Karpas-422 (cell line): ENCODE results near the gene BRI3BP. TPM values are rescaled to one million over a fixed set of nuclear protein-coding genes. Genes with fewer than 3 reads are reported as not detected.
"Not testable (repeated sequence)": the region's sequence is repeated elsewhere in the genome, so short reads cannot be mapped to it uniquely, and the experiment has no call there.

ENCODE experiments used
- DNase-seq: peaks from one replicate; pipeline ENCODE4 v3.0.0-alpha.2; 2015
- H2AFZ ChIP-seq: fragments of 200-600 bp; sonication (generic); 2 replicates; pipeline ENCODE4 v1.6.1; 2014; ENCODE audit warnings: antibody characterized with exemption, low read length, mixed read lengths
- H3K27ac ChIP-seq: fragments of 200-600 bp; sonication (generic); 2 replicates; pipeline ENCODE4 v1.5.1; 2014; ENCODE audit warnings: mild to moderate bottlenecking, low read length, moderate library complexity
- H3K27me3 ChIP-seq: fragments of 200-600 bp; sonication (generic); 2 replicates; pipeline ENCODE4 v1.6.1; 2014; ENCODE audit warnings: low read length, mixed read lengths
- H3K36me3 ChIP-seq: fragments of 200-600 bp; sonication (generic); 2 replicates; pipeline ENCODE4 v1.6.1; 2014; ENCODE audit warnings: low read length, mixed read lengths; ENCODE audit not compliant: insufficient read depth
- H3K4me1 ChIP-seq: fragments of 200-600 bp; sonication (generic); 2 replicates; pipeline ENCODE4 v1.6.1; 2014; ENCODE audit warnings: mild to moderate bottlenecking, low read length, mixed read lengths
- H3K4me2 ChIP-seq: fragments of 200-600 bp; sonication (generic); 2 replicates; pipeline ENCODE4 v1.6.1; 2014; ENCODE audit warnings: low read length, low read depth, mild to moderate bottlenecking; ENCODE audit not compliant: poor library complexity, severe bottlenecking
- H3K4me3 ChIP-seq: fragments of 200-600 bp; sonication (generic); 2 replicates; pipeline ENCODE4 v1.5.1; 2014; ENCODE audit warnings: mild to moderate bottlenecking, antibody characterized with exemption, low read length, mixed read lengths
- H3K79me2 ChIP-seq: fragments of 200-600 bp; sonication (generic); 2 replicates; pipeline ENCODE4 v1.6.1; 2014; ENCODE audit warnings: mild to moderate bottlenecking, low read length, mixed read lengths
- H3K9ac ChIP-seq: fragments of 200-600 bp; sonication (generic); 2 replicates; pipeline ENCODE4 v1.6.0; 2014; ENCODE audit warnings: low read length
- H3K9me2 ChIP-seq: fragments of 200-600 bp; sonication (generic), shearing (Covaris generic); replicated peaks from 2 replicates; pipeline ENCODE4 v1.6.0; 2014; ENCODE audit warnings: mild to moderate bottlenecking, low read length, moderate library complexity; ENCODE audit not compliant: insufficient read depth
- H3K9me3 ChIP-seq: fragments of 300-700, 200-600 bp; sonication (generic); 2 replicates; pipeline ENCODE4 v1.6.1; 2014; ENCODE audit warnings: low read length, mixed read lengths
- H4K20me1 ChIP-seq: fragments of 200-600 bp; sonication (generic); 2 replicates; pipeline ENCODE4 v1.6.1; 2014; ENCODE audit warnings: mild to moderate bottlenecking, antibody characterized with exemption, low read length, low read depth; ENCODE audit not compliant: insufficient read depth
- total RNA-seq: library from RNA; depleted of rRNA; stranded (reverse); fragments of >200 nt; shearing (Covaris generic); gene quantifications from 2 replicates; pipeline ENCODE4 v1.2.3, GENCODE V29; 2014; ENCODE audit warnings: low replicate concordance

The BRI3BP gene
- total RNA-seq, 1 experiment from 2014 or later = 52.9 TPM

DNA sequence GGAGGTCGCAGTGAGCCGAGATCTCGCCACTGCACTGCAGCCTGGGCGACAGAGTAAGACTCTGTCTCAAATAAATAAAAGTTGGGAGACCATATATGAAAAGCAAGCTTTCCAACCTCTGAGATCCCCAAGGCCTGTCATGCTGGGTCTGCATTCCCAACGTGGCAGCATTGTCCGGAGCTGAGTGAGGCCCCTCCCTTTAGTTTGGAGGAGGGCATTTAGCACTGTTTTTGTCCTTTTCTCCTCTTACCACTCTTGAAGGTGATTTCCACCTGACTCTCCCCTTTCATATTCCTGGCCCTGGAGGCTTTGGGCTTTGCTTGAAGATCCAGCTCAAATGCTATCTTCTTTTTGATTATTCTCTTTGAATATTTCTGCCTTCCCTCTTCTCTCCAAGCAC, 74.9 kb downstream of the BRI3BP start:
- H3K36me3 ChIP-seq = no peaks in the 10 kb centered on the region
- H2AFZ ChIP-seq = no peak overlapping the region
- H3K27me3 ChIP-seq = no peaks in the 10 kb centered on the region
- no peak overlapping the region for H3K27ac ChIP-seq
- DNase-seq = no peak
- no peak overlapping the region for H3K9ac ChIP-seq
- no peak overlapping the region for H3K4me2 ChIP-seq
- no peaks in the 10 kb centered on the region for H3K9me3 ChIP-seq
- peaks cover 4% of the 10 kb centered on the region; the same call in 1 of the 2 replicates for H4K20me1 ChIP-seq
- H3K9me2 ChIP-seq = no peaks in the 10 kb centered on the region
- no peak overlapping the region for H3K4me3 ChIP-seq
- H3K4me1 ChIP-seq = peaks cover 42% of the 10 kb centered on the region
- 0 out of 2 replicates have a peak, but pooled peaks cover 6% of the 10 kb centered on the region for H3K79me2 ChIP-seq

GRCh38 chr12:125069616-125070015, 76.2 kb downstream of the BRI3BP start:
- Histone ChIP-seq H3K36me3 (no peaks in the 10 kb centered on the region), H3K4me1 (peaks cover 41% of the 10 kb centered on the region), H3K9ac (no peak overlapping the region), H3K27ac (no peak overlapping the region), H2AFZ (no peak overlapping the region), H3K9me2 (no peaks in the 10 kb centered on the region), H3K27me3 (no peaks in the 10 kb centered on the region), H3K79me2 (0 out of 2 replicates have a peak, but pooled peaks cover 6% of the 10 kb centered on the region), H3K9me3 (no peaks in the 10 kb centered on the region), H3K4me2 (no peak overlapping the region), H4K20me1 (peaks cover 4% of the 10 kb centered on the region; the same call in 1 of the 2 replicates), H3K4me3 (no peak overlapping the region)
- DNase-seq = no peak

- Histone ChIP-seq H3K36me3 (no peaks in the 10 kb centered on the region), H3K79me2 (0 out of 2 replicates have a peak, but pooled peaks cover 6% of the 10 kb centered on the region), H3K4me3 (no peak overlapping the region), H2AFZ (no peak overlapping the region), H3K4me2 (peak overlapping the region; percentile 68), H4K20me1 (peaks cover 4% of the 10 kb centered on the region; the same call in 1 of the 2 replicates), H3K27ac (no peak overlapping the region), H3K9me3 (no peaks in the 10 kb centered on the region), H3K9ac (no peak overlapping the region), H3K9me2 (no peaks in the 10 kb centered on the region), H3K27me3 (no peaks in the 10 kb centered on the region), H3K4me1 (peaks cover 36% of the 10 kb centered on the region)
- DNase-seq = no peak
Measured at GRCh38 chr12:125070112-125070511, 76.7 kb downstream of the BRI3BP start.

DNA sequence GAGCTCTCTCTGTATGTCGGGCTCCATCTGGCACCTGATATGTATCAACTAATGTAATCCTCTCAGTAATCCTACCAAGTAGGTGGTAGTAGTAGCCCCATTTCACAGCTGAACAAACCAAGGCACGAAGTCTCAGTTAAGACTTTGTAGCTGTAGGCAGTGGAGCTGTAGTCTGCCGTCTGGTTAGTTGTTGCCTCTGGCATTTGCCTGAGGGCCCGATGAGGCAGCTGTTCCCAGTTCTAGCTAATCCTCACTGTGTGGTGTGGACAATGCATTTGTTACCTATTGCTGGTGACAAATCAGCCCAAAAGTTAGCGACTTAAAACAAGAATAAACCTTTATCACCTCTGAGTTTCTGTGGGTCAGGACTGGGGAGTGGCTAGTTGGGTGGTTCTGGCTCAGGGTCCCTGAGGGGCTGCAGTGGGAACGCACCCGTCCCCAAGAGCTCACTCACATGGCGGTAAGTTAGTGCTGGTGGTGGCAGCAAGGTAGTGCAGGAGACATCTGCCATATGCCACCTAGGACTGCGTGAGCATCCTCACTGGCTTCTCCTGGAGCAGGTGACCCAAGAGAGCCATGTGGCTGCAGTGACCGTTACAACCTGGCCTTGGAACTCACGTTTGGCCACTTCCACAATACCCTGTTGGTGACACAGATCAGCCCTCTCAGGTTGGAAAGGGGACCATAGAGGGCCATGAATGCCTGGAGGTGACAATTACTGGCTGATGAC, 77.4 kb downstream of the BRI3BP start:
- peak overlapping the region; percentile 53; the same call in 1 of the 2 replicates for H3K4me3 ChIP-seq
- H3K4me2 ChIP-seq = peak overlapping the region; percentile 68
- H3K36me3 ChIP-seq = no peaks in the 10 kb centered on the region
- H3K4me1 ChIP-seq = peaks cover 34% of the 10 kb centered on the region
- H3K27ac ChIP-seq = peak overlapping the region; percentile 4; the same call in 1 of the 2 replicates
- no peaks in the 10 kb centered on the region for H3K9me2 ChIP-seq
- no peak overlapping the region for H2AFZ ChIP-seq
- peaks cover 4% of the 10 kb centered on the region; the same call in 1 of the 2 replicates for H4K20me1 ChIP-seq
- no peaks in the 10 kb centered on the region for H3K27me3 ChIP-seq
- DNase-seq = peak; percentile 66
- H3K9me3 ChIP-seq = no peaks in the 10 kb centered on the region
- H3K9ac ChIP-seq = peak overlapping the region; percentile 37
- H3K79me2 ChIP-seq = 0 out of 2 replicates have a peak, but pooled peaks cover 4% of the 10 kb centered on the region

DNA sequence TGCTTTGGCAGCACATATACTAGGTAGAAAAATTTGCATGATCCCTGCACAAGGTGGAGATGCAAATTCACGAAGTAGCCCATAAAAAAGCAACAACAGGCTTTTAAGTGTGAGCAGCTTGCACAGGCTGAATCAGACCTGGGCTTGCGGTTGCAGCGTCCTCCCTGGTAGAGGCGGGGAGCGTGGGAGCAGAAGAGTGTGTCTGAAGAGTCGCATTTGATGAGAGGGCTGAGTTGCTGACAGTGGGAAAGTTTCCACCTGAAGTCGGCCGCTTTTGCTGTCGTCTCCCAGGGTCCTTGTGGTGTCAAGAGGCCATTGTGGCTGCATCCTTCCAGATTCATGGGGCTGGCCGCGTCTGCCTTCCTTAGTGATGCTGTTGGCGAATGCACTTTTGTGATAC, 78.0 kb downstream of the BRI3BP start:
- Histone ChIP-seq H3K4me1 (peaks cover 29% of the 10 kb centered on the region), H3K9ac (peak overlapping the region; percentile 37), H2AFZ (no peak overlapping the region), H3K79me2 (0 out of 2 replicates have a peak, but pooled peaks cover 3% of the 10 kb centered on the region), H3K9me2 (no peaks in the 10 kb centered on the region), H3K27ac (peak overlapping the region; percentile 4; the same call in 1 of the 2 replicates), H3K9me3 (no peaks in the 10 kb centered on the region), H4K20me1 (peaks cover 4% of the 10 kb centered on the region; the same call in 1 of the 2 replicates), H3K27me3 (no peaks in the 10 kb centered on the region), H3K4me3 (peak overlapping the region; percentile 53; the same call in 1 of the 2 replicates), H3K4me2 (peak overlapping the region; percentile 68), H3K36me3 (no peaks in the 10 kb centered on the region)
- DNase-seq = peak; percentile 76

DNA sequence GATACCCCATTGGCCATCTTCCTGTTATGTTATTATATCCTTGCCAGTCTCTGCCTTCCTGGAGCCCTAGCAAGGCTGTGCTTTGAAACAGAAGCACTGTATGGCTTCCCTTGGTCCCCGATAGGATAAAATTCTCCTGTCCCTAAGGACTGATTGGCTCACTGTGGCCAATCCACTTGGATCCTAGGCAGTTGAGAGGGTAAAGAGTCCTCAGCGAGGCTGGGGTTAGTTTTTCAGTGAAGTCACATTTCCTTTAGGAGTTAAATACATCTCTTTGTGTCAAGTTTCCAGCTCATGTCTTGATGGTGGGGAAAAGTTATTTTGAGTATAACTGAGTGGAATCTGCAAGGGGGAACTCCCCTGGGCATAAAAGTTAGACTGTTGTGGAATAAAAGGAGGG, 79.1 kb downstream of the BRI3BP start:
- H2AFZ ChIP-seq = no peak overlapping the region
- H3K9ac ChIP-seq = no peak overlapping the region
- H3K79me2 ChIP-seq = 0 out of 2 replicates have a peak, but pooled peaks cover 3% of the 10 kb centered on the region
- H3K4me1 ChIP-seq = peaks cover 29% of the 10 kb centered on the region
- peak overlapping the region; percentile 68 for H3K4me2 ChIP-seq
- H4K20me1 ChIP-seq = no peaks in the 10 kb centered on the region
- no peak overlapping the region for H3K4me3 ChIP-seq
- no peaks in the 10 kb centered on the region for H3K9me3 ChIP-seq
- no peak for DNase-seq
- H3K27me3 ChIP-seq = no peaks in the 10 kb centered on the region
- H3K9me2 ChIP-seq = no peaks in the 10 kb centered on the region
- no peak overlapping the region for H3K27ac ChIP-seq
- no peaks in the 10 kb centered on the region; the same call in 1 of the 2 replicates for H3K36me3 ChIP-seq

DNA sequence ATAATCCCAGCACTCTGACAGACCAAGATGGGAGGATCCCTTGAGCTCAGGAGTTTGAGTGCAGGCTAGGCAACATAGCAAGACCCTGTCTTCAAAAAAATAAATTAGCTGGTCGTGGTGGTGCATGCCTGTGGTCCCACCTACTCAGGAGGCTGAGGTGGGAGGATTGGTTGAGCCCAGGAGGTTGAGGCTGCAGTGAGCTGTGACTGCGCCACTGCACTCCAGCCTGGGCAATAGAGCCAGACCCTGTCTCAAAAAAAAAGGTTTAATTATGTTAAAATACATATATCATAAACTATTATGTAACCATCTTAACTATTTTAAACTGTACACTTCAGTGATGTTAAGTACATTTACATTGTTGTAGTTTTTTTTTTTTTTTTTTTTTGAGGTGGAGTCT, 80.8 kb downstream of the BRI3BP start:
- H3K4me3 ChIP-seq, H3K27me3 ChIP-seq, DNase-seq, H3K79me2 ChIP-seq, H3K27ac ChIP-seq, H4K20me1 ChIP-seq, H3K9me3 ChIP-seq, H3K36me3 ChIP-seq, H3K9me2 ChIP-seq, H3K9ac ChIP-seq, H2AFZ ChIP-seq, H3K4me2 ChIP-seq: not testable (repeated sequence)
- peaks cover 29% of the 10 kb centered on the region for H3K4me1 ChIP-seq

GRCh38 chr12:125076103-125076502, 82.7 kb downstream of the BRI3BP start:
- Histone ChIP-seq H3K9me2 (no peaks in the 10 kb centered on the region), H2AFZ (no peak overlapping the region), H3K4me2 (no peak overlapping the region), H3K36me3 (no peaks in the 10 kb centered on the region; the same call in 1 of the 2 replicates), H4K20me1 (no peaks in the 10 kb centered on the region), H3K79me2 (0 out of 2 replicates have a peak, but pooled peaks cover 3% of the 10 kb centered on the region), H3K27me3 (no peaks in the 10 kb centered on the region), H3K4me1 (peaks cover 14% of the 10 kb centered on the region), H3K9ac (no peak overlapping the region), H3K27ac (no peak overlapping the region), H3K4me3 (no peak overlapping the region), H3K9me3 (no peaks in the 10 kb centered on the region)
- no peak for DNase-seq
